GM10847 (cell line): ENCODE results near the gene ATXN1.

Source experiments
- POLR2A ChIP-seq: IDR thresholded peaks from 2 replicates; pipeline ENCODE4 v1.6.1; 2011; ENCODE audit not compliant: insufficient read length; ENCODE audit errors: extremely low read depth

ATXN1 gene

DNA sequence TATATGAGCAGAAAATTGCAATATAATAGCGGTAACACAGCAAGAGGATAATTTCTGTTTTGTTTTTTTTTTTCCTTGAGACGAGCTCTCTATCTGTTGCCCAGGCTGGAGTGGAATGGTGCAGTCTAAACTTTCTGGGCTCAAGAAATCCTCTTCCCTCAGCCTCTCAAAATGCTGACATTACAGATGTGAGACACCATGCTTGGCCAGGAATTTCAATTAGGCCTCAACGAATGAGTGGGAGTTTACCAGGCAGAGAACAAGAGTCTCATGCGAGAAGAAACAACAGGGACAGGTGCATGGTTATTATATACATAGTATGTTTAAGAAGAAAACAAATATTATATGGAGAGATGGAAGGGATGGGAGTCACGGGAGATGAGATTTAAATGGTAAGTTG is 111.4 kb downstream of the ATXN1 start:
- TF ChIP-seq POLR2A: no peak

DNA sequence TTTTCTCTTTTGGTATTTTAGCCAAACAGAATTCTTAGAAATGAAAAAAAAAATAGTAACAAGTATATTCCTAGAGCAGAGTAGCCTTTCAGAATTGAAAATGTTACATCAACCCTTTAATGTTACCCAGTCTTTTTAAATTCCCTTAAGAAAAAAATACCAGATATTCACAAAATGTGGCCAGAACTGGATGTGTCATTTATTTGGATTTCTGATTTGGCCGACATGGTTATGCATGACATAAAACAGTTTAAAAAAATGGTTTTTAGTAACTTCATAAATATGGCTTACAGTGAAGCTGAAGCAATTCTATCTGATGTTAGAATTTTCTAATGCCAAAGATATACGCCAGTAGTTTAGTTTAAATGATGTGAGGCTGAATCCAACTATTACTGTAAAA is 112.0 kb downstream of the ATXN1 start:
- TF ChIP-seq POLR2A: no peak

DNA sequence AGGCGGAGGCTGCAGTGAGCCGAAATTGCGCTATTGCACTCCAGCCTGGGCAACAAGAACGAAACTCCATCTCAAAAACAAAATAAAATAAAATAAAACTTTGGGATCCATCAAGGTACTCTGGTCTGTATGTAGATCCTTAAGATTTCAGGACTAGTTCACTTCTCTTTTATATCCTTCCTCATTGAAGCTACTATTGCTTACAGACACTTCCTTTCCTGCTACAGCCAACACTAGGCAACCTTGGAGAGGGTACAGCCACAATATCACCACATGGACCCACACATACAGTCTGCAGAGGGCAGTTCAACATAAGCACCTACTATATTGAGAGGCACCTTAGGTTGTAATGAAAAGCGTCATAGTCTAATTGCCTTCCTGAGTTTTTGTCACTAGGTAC is 113.3 kb downstream of the ATXN1 start:
- no peak for TF ChIP-seq POLR2A

DNA sequence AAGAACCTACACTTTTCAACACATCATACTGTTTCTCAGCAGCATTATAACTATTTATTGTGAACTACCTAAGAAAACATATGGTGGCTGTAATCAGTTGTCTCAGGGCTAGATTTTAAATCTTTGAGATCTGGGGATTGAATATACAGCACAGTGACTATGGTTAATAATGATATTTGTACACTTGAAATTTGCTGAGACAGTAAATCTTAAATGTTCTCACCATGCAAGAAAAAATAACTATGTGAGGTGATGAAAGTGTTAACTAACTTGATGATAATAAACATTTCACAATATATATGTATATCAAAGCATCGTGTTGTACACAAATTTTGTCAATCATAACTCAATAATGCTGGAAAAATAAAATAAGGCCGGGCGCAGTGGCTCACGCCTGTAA is 113.8 kb downstream of the ATXN1 start:
- TF ChIP-seq POLR2A: no peak

DNA sequence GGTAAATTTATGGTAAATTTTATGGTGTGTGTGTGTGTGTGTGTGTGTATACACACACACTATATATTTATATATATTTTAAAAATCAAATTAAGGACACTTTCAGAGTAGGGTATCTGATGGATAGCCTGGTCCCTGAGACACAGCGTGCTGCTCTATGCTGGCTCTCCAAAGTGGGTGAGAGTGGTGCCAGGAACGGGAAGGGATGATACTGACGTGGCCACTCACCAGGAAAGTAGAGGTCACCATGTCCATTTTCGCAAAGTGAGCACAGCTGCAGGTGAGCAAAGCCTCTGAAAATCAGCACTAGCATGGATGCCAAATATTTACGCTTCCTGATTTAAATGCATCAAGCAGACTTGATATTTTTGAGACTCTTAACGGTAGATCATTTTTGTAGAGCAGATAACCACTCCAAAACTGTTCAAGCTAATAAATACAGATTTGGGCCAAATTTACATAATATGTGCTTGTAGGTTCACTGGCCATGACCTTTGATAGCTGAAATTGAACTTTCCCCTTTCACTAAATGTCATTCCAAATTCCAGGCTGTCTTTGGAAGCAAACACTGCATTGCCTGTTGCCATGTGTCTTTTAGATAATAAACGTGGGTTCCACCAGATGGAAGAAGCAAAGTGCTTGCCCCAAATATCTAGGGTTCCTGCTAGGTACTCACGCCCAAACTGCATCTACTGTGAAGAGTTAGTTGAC is 116.6 kb downstream of the ATXN1 start:
- no peak for TF ChIP-seq POLR2A

DNA sequence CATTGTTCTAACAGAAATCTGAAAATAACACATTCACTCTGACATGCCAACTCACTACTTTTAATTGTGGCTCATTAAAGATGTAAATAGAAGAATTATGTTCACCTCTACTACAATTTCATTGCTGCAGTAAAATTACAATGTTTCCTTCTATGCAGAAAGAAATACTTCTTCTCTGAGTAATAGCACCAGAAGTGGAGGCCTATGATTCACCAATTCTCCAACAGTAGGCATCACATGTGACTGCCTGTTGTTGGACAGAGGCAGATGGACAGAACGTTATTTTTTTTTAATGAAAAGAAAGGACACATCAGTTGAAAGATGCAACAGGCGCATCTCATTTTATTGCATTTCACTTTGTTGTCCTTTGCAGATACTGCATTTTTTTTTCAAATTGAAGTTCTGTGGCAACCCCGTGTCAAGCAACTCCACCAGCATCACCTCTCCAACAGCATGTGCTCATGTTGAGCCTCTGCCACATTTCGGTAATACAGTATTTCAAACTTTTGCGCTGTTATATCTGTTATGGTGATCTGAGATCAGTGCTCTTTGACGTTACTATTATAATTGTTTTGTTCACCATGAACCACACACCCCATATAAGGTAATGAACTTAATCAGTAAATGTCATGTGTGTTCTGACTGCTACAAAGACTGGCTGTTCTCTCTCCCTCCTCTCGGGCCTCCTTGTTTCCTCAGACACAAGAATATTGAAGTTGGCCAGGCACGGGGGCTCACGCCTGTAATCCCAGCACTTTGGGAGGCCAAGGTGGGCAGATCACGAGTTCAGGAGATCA is 121.4 kb downstream of the ATXN1 start:
- no peak for TF ChIP-seq POLR2A

DNA sequence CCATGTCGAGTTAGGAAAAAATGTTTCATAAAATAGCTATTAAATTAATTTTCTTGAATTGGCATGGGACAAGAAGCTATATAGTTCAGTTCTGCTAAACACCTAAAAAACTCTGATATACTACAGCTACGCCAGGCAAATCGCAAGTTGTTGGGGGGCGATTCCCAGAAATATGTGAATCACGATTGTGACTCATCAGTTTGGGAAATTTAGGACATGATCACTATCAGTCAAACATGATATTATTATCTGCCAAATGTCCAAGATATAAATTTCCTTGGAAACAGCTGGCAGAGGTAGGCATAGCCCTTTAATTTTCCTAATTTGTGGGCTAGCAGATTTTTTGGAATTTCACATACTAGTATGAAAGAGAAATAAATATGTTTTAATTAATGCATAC is 123.6 kb downstream of the ATXN1 start:
- no peak for TF ChIP-seq POLR2A

DNA sequence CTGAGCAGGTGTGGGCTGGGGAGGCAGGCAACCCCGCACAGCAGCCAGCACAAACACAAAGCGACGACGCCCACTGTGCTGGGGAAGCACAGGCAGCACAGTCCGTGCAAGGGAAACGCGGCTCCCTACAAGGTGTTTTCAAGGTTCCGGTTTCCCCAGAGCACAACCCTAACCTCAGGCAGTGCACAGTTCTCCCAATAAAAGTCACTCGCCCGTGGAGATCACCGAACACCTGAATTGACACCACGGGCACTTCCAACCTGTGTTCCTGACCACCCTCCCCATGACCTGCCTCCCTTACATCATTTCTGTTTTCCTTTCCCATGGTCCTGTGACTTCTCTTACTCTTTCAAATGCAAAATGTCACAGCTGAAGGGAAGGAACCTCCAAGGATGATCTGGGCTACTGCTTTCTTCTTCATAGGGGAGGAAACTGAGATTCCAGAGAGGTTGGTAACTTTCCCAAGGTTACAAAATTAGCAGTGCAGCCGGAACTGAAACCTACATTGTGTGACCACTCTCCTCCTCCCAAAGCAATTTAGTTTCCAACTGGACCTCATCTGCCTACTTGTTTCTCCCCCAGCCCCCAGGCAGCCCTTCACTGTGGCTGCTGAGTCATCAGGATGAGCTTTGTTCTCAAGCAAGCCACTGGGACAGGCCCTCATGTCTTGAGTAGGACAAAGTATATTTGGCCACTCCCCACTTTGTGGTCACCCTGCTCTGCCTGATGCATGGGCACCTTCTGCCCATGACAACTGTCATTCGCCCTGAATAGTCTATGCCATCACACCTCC is 125.3 kb downstream of the ATXN1 start:
- TF ChIP-seq POLR2A: no peak

DNA sequence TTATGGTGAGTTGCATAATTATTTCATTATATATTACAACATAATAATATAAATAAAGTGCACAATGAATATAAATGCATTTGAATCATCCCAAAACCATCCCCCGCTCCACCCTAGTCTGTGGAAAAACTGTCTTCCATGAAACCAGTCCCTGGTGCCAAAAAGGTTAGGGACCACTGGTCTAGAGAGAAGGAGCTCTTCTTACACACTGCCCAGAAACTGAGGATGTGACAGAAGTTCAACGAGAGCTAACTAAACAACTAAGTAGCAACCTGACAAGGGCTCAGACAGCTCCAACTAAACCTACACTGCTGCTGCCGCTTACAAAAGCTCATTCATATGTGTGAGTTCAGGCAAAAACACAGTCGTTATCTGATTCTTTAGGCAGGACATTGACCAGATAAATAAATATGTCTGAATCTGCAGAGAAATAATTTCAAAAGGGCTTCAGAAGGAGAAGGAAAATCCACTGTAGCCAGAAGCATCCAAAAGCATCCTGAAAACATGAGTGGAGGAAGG is 125.9 kb downstream of the ATXN1 start:
- TF ChIP-seq POLR2A: no peak

DNA sequence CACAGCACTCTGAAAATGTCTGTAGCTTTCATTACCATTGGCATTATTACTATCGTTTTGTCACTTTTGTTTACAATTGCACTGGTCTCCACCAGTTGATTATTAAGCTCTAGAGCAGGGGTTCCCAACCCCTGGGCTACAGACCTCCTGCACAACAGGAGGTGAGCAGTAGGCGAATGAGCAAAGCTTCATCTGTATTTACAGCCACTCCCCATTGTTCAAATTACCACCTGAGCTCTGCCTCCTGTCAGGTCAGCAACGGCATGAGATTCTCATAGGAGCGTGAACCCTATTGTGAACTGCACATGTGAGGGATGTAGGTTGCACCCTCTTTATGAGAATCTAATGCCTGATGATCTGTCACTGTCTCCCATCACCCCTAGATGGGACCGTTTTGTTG is 126.4 kb downstream of the ATXN1 start:
- no peak for TF ChIP-seq POLR2A

DNA sequence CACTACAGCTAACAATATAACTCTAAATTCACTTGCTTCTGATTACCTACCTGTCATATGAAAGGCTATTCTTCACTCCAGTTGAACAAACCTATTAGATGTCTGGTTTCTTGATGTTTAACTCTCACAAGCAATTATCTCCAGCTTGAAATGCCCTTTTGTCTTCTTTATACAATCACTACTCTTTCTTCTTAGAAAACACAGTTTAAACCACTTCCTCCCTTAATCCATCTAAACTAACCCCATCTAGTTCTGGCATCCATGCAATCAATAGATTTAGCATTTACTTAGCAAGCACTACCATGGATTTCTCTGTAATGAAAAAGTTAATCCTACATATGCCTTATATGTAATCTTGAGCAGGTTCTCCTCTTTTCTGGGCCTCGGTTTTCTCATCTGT is 127.3 kb downstream of the ATXN1 start:
- no peak for TF ChIP-seq POLR2A

DNA sequence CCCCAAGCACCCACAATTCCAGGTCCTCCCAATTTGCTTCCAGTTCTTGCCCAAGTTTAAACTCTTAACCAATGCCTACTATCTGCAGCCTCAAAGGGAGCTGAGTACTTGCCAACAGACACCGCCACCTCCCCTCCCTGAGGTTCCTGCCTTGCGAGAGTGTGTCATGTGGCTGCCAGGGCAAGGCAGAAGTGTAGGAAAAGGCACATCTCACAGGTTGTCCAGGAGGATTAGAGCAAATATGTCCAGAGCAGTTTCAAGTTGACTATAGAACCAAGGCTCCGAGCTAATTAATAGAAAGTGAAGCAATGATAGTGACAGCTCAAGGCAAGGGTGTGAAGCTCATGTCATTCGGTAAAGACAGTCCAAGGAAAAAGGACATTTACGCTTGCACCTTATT is 127.8 kb downstream of the ATXN1 start:
- no peak for TF ChIP-seq POLR2A

DNA sequence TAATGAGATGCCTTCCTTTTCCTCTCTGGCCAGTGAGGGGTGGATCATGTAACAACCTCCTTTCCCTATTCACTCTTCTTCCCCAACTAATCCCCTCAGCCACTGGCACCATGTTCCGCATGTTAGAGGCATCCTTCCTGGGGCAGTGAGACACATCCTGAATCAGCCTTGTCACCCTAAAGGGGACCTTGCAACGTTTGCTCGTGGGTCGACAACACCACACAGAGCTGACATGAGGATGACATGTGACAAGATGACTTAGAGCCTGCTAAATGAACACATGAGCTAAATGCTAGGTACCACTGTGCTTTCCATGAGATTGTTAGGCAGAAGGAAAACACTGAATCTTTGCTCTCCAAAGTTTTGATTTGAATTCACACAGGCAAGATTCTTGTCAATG is 129.2 kb downstream of the ATXN1 start:
- TF ChIP-seq POLR2A: no peak

DNA sequence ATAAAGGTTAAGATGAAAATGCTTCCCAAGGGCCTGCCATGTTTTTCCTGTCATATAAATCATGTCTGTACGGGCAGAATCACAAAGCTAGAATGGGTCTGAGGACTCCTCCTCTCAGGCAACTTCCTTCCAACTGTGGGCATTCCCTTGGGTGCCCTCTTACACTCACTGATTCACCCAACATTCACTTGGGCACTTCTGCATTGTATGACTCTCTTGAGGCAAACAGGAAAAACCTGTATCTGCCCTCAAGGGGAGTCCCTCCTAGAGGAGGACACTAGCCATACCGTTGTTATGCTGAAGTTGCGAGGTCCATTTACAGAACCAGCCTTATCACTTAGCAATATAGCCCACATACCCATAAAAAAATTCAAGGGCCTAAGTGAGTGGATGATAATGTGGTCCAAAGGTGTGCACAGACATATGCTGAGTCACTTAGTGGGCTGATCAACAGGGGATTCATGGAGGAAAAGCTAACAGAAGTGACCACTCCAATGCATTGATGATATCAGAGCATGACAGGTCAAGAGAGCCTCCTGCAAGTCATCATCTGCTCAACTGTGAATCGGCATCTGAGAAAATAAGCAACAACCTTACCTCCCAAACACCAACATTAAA is 131.1 kb downstream of the ATXN1 start:
- no peak for TF ChIP-seq POLR2A

DNA sequence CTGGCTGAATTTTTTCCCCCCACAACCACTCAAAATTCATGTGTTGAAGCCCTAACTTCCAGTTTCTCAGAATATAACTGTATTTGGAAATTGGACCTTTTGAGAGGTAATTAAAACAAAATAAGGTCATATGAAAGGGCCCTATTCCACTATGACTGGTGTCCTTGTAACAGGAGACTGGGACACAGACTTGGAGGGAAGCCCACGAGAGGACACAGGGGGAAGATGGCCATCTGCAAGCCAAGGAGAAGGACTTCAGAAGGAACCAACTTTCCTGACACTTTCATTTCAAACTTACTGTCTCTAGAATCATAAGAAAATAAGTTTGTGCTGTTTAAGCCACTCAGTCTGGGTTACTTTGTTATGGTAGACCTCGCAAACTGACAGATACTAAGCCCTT is 134.6 kb downstream of the ATXN1 start:
- TF ChIP-seq POLR2A: no peak
